GM12892 (cell line): ENCODE data around the gene KCTD12. TPM values are rescaled to one million over a fixed set of nuclear protein-coding genes. Genes with fewer than 3 reads are reported as not detected.
"Not testable (repeated sequence)": the region's sequence is repeated elsewhere in the genome, so short reads cannot be mapped to it uniquely, and the experiment has no call there.

Experiments
- DNase-seq: peaks from one replicate; pipeline ENCODE4 v3.0.0; 2011; ENCODE audit not compliant: insufficient read length
- FAIRE-seq: peaks from 2 replicates; lab custom pipeline; 2011; peaks lifted over from hg19 to GRCh38; lab: Jason Lieb, UNC
- POLR2A ChIP-seq: IDR thresholded peaks from 2 replicates; pipeline ENCODE4 v1.6.1; 2011; ENCODE audit warnings: low read depth, low read length, control low read depth
- POLR2AphosphoS5 ChIP-seq: IDR thresholded peaks from 2 replicates; pipeline ENCODE4 v1.6.1; 2011; ENCODE audit warnings: low read depth, low read length, control low read depth
- TAF1 ChIP-seq: IDR thresholded peaks from 2 replicates; pipeline ENCODE4 v1.6.1; 2011; ENCODE audit warnings: low read depth, mild to moderate bottlenecking, control low read depth, low read length, borderline replicate concordance
- polyA plus RNA-seq: library from polyadenylated mRNA; unstranded; fragments of >200 nt; gene quantifications from one replicate; pipeline ENCODE4 v1.2.1, GENCODE V29; 2012; ENCODE audit warnings: missing spikeins, inconsistent platforms; ENCODE audit not compliant: missing spikeins

KCTD12 gene
- 7.1 TPM for polyA plus RNA-seq

DNA sequence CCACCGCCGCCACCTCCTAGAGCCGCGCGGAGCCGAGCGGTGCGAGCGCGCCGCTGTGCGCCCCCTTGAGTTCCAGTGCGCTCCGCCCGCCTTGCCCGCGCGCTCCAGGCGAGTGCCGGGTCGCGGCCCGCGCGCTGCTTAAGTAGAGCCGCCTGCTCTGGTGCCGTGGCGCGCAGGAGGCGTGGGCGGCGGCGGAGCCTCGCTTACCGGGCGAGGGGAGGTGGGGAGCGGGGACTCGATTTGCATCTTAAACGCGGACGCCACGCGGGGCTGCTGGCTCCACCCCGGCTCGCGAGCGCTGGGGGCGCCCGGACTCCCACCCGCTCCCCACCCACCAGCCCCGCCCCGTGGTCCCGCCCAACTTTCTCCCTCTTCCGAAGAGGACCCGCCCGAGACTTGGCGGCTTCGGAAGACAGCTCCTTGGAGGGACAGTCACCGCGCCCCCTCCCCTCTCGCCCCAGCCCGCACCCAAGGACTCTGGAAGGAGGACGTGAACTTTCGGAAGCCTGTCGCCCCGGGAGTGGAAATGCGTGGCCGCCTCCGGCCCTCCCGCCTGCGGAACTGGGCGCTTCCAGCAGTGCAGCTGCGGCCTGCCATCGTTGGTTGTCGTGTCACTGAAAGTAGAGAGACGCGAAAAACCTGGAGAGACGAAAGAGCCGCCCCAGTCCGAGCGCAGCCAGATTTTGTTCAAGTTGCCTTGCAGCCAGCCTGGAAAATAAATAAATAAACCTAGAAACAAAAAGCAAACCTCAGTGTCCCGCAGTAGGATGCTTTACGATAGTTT, at the start of gene KCTD12:
KCTD12 (minus strand) TSS at position 114 of the 784 bp plus-strand sequence. CDS start 257 bp downstream, outside the sequence.
- peak; percentile 93 for TF ChIP-seq POLR2A
- peak; percentile 83 for TF ChIP-seq POLR2AphosphoS5
- 0 out of 2 replicates have a peak, but pooled peaks have one; percentile 44 for TF ChIP-seq TAF1
- peak; percentile 61 for DNase-seq
- peak; percentile 90 for FAIRE-seq

DNA sequence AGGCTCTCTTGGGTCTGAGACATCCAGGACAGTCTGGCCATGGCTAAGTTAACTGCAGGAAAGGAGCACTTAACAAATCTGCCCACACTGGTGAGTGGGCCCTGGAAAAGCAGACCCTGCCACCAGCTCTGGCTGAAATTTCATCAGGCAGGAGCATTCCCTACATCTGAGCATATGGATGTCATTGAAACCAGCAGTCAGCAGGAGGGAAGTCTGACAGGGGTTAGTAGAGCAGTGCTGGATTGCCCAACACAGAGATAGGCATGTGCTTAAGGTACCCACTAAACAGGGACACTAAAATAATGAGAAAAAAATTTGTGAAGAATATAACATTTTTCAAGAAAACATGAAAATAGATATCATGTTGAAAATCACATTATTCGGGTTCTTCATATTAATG, 48.5 kb upstream of the KCTD12 start:
- FAIRE-seq, result no peak

DNA sequence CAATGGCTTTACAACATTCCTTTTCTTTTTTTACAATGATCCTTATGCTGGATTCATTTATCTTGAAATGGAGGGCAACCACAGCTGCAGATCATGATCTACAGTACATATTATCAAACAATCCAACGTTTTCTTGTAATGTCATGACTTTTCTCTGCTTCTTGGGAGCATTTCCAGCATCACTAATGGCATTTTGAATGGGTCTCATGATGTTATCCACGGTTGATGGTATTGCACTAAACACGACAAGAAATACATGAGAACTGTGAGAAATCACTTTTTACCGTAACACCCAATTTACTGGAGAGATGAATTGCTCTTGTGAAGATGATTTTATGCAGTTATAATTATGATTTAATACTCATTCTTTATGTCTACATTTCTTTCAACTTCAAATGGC, 45.9 kb upstream of the KCTD12 start:
- no peak for DNase-seq

More for the DNA sequence above, 48.5 kb upstream of the KCTD12 start:
- no peak for DNase-seq
- TF ChIP-seq POLR2A, result no peak
- TF ChIP-seq TAF1, result no peak
- TF ChIP-seq POLR2AphosphoS5, result no peak

DNA sequence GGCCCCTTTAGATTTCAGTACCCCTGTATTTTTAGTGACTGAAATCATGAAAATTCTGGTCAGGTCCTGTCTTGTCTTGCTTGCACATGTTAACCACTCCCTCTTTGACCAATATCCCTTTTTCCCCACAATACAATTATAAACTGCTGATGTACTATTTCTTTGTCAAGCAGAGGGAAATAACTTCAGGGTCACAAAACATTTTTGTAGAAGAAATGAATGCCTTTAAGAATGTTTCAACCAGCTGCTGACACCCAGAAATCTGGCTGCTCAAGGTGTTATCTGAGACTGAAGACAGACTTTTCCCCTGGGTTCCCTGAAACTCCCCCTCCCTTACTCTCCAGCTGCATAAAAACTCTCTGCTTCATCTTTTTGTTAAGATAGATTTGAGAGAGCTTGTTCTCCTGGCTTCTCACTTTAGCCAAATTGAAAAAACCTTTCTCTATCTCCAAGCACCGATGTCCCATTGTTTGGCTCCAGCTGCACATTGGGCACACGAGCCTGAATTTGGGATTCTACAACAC, 43.7 kb upstream of the KCTD12 start:
- DNase-seq (no peak), FAIRE-seq (no peak)
- TF ChIP-seq POLR2AphosphoS5, result no peak
- no peak for TF ChIP-seq POLR2A
- no peak for TF ChIP-seq TAF1

More for the DNA sequence above, 45.9 kb upstream of the KCTD12 start:
- no peak for FAIRE-seq
- TF ChIP-seq POLR2A, result no peak
- TF ChIP-seq POLR2AphosphoS5, result no peak

DNA sequence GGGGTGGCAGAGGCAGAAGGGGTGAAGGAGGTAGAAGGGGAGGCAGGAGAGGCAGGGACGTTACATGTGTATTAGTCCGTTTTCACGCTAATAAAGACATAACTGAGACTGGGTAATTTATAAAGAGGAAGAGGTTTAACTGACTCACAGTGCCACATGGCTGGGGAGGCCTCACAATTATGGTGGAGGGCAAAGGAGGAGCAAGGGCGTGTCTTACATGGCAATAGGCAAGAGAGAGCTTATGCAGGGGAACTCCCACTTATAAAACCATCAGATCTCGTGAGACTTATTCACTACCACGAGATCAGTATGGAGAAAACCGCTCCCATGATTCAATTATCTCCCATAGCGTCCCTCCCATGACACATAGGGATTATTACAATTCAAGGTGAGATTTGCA, 43.1 kb upstream of the KCTD12 start:
- DNase-seq, result no peak
- no peak for TF ChIP-seq TAF1
- TF ChIP-seq POLR2A, result no peak
- TF ChIP-seq POLR2AphosphoS5, result no peak
- no peak for FAIRE-seq

DNA sequence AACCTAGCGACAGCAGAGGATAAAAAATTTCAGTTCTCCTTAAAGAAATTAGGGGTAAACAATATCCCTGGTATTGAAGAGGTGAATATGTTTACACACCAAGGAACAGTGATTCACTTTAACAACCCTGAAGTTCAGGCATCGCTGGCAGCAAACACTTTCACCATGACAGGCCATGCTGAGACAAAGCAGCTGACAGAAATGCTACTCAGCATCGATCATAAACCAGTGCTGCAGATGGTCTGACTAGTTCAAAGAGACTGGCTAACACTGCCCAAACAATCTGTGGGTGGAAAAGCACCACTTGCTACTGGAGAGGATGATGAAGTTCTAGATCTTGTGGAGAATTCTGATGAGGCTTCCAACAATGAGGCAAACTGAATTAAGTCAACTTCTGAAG, 42.3 kb upstream of the KCTD12 start:
- FAIRE-seq (no peak), DNase-seq (no peak)
- TF ChIP-seq TAF1, result no peak
- TF ChIP-seq POLR2A, result no peak
- TF ChIP-seq POLR2AphosphoS5, result no peak

DNA sequence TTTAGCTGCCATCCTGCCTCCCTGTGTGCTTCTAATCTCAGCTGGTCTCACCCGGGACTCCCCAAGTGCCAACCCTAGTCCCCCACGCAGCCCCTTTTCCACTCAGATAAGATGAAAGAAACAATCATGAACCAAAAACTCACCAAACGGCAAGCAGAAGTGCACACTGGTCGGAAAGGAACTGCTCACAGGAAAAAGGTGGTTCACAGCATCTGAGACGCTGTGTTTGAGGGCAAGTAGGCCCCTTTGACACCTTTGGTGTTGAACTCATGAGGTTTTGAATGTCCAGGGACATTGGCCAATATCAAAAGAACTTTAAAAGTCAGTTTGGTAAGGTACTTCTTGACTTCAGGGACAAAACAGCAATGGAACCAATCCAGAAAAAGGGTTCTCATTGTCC, 41.8 kb upstream of the KCTD12 start:
- DNase-seq (no peak), FAIRE-seq (no peak)
- TF ChIP-seq POLR2A (no peak), TAF1 (no peak)

DNA sequence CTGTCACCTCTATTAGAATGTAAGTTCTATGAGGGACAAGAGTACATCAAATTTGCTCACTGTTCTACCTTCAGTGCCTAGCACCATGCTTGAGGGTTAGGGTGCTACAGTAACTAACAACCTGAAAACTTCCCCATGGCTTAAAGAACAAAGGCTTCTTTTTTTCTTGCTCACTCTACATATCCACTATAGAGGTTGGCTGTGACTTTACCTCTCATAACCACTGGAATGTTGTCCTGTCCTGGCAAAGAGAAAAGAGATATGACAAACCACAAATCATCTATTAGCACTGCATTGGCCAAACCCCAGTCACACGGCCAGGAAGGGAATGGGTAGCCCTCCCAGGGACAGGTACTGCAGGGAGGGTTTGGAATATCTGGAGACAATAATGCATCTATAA, 38.9 kb upstream of the KCTD12 start:
- DNase-seq, result no peak
- FAIRE-seq, result no peak
- TF ChIP-seq TAF1 (no peak), POLR2A (no peak), POLR2AphosphoS5 (no peak)

DNA sequence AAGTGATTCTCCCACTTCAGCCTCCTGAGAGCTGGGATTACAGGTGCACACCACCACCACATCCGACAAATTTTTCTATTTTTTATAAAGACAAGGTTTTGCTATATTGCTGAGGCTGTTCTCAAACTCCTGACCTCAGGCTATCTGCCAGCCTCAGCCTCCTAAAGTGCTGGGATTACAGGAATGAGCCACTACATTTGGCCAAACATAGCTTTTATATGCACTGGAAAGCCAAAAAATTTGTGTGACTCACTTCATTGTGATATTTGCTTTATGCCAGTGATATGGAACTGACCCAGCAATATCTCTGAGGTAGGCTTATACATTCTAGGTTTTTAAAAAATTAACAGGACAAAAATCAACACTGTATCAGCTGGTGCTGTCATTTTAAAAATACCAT, 35.3 kb upstream of the KCTD12 start:
- TF ChIP-seq POLR2A (no peak), TAF1 (no peak), POLR2AphosphoS5 (no peak)
- DNase-seq, result no peak
- FAIRE-seq, result no peak

DNA sequence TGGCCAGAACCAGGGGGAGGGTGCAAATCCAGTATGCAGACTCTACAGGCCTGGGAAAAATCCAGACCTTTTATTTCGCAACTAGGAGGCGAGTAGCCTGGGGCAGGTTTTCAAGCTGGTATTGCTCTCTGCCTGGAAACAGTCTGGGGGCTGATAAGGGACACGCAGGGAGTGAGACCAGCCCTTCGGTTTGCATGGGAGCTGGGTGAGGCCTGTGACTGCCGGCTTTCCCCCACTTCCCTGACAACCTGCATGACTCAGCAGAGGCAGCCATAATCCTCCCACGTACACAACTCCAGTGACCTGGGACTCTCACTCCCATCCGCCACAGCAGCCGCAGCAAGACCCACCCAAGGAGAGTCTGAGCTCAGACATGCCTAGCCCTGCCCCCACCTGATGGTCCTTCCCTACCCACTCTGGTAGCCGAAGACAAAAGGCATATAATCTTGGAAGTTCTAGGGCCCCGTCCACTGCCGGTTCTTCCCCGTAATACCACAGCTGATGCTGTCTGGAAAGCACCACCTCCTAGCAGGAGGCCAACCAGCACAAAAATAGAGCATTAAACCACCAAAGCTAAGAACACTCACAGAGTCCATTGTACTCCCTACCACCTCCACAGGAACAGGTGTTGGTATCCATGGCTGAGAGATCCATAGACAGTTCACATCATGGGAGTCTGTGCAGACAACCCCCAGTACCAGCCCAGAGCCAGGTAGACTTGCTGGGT, 31.7 kb upstream of the KCTD12 start:
- FAIRE-seq, DNase-seq: not testable (repeated sequence)

DNA sequence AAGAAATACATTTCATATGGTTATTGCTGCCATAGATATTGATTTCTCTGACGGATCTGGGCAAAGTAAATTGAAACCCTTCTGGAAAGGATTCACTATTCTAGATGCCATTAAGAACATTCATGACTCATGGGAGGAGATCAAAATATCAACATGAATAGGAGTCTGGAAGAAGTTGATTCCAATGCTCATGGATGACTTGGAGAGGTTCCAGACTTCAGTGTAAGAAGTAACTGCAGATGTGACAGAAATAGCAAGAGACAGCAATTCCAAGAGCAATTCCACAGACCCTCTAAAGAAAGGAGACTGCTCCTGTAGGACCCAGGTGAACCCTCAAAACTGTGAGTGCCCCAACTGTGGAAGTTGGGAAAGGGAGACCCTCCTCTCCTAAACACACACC, 30.9 kb upstream of the KCTD12 start:
- FAIRE-seq (no peak), DNase-seq (no peak)
- TF ChIP-seq POLR2A, result no peak
- no peak for TF ChIP-seq TAF1
- no peak for TF ChIP-seq POLR2AphosphoS5

DNA sequence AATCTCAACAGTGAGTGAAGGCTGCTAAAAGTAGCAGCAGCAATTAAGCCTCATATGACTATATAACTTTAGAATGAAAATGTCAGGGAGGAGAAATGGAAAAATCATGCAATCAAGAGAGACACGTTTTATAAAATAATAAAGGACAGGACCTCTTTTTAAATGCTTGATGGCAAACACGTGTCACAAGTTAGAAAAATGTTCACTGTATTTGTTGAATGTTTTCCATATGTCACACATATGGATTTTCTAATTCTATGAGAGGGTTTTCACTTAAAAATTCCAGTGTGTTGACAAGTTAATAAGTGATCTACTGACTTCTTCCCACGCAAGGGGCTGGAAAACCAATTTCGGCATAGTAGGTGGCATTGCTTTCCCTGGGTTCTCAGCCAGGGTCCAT, 27.7 kb upstream of the KCTD12 start:
- no peak for FAIRE-seq
- TF ChIP-seq POLR2AphosphoS5 (no peak), TAF1 (no peak), POLR2A (no peak)
- no peak for DNase-seq

DNA sequence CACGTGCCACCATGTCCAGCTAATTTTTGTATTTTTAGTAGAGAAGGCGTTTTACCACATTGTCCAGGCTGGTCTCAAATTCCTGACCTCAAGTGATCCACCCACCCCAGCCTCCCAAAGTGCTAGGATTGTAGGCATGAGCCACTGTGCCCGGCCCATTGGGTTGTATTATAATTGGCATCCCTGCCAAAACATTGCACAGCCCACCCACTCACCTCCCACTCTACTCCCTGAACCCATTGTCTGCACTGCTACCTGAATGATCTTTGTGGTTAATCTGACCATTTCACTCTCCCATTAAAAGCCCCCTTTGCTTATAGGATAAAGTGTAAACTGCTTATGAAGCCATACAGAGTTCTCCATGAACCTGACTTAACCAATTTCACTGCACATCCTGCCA, 26.3 kb upstream of the KCTD12 start:
- FAIRE-seq, result no peak

DNA sequence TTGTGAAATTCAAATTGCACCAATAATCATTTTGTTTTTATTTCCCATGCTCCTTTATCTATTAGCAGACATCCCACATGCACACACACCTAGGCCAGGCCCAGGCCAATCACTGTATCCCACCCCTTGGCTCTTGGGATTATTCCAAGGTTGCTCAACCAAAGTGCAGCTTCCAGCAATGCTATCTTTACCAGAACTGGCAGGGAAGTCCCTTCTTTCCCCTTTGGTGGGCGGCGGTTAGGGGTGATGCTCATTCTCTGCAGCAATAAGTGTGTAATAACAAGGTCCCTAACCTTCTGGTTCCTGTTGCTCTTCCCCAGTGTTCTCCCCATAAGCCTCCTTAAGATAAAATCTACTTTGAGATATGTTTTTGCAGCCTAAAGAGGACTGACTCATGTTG, 18.3 kb upstream of the KCTD12 start:
- no peak for DNase-seq
- TF ChIP-seq TAF1, result no peak
- no peak for TF ChIP-seq POLR2A
- no peak for TF ChIP-seq POLR2AphosphoS5
- FAIRE-seq, result no peak

More for the DNA sequence above, 26.3 kb upstream of the KCTD12 start:
- no peak for DNase-seq
- TF ChIP-seq POLR2A (no peak), TAF1 (no peak)
